Left lobe of liver (tissue), 2 donors: Measurements from ENCODE around the gene ATXN10. TPM values are rescaled to one million over a fixed set of nuclear protein-coding genes. Genes with fewer than 3 reads are reported as not detected.
"Not testable (repeated sequence)": the region's sequence is repeated elsewhere in the genome, so short reads cannot be mapped to it uniquely, and the experiment has no call there.

Experiments
- ATAC-seq: fragments of 200-7000 bp; cut with Tn5 transposase; one replicate; pipeline ENCODE4 v1.9.1; 2020; ENCODE audit warnings: mild to moderate bottlenecking, moderate library complexity
- DNase-seq: peaks from one replicate; pipeline ENCODE4 v3.0.0-alpha.2; 2020; ENCODE audit warnings: low spot score
- total RNA-seq: library from RNA; stranded (reverse); gene quantifications from one replicate; pipeline ENCODE4 v1.2.1, GENCODE V29; 2021
- donor health status: DM: no; HTN: no; CAD: no; lungs with moderate emphysema.
- donor health status: DM: no; HTN: yes; CAD: no.

The ATXN10 gene, protein sequence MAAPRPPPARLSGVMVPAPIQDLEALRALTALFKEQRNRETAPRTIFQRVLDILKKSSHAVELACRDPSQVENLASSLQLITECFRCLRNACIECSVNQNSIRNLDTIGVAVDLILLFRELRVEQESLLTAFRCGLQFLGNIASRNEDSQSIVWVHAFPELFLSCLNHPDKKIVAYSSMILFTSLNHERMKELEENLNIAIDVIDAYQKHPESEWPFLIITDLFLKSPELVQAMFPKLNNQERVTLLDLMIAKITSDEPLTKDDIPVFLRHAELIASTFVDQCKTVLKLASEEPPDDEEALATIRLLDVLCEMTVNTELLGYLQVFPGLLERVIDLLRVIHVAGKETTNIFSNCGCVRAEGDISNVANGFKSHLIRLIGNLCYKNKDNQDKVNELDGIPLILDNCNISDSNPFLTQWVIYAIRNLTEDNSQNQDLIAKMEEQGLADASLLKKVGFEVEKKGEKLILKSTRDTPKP
- total RNA-seq, result 71.7 TPM

DNA sequence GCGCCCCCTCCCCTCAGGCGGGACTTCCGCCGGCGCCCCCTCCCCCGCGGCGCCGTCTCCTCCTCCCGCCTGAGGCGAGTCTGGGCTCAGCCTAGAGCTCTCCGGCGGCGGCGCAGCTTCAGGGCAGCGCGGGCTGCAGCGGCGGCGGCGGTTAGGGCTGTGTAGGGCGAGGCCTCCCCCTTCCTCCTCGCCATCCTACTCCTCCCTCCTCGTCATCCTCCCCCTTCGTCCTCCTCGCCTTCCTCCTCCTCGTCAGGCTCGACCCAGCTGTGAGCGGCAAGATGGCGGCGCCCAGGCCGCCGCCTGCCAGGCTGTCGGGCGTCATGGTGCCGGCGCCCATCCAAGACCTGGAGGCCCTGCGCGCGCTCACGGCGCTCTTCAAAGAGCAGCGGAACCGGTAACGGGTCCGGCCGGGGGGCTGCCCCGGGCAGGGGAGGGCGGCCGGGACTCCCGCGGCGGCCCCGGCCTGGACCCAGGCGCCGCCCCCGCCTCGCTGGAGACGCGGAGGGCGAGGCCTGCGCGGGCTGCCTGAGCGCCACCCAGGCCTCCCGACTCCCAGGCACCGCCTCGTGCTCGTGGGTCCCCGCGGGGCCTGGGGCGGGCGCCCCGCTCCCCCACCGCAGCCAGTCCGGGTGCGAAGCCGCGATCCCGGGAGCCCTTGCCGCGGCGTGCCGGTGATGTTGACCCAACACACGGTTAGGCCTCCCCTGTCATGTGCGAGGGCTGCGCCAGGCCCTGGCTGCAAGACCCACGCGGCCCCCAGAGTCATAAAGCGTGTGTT is at the start of gene ATXN10:
ATXN10 (plus strand) TSS at position 52 of the 781 bp plus-strand sequence; CDS start at position 282, 230 bp downstream.
- ATAC-seq, result peak; percentile 86
- peak; percentile 67 for DNase-seq

DNA sequence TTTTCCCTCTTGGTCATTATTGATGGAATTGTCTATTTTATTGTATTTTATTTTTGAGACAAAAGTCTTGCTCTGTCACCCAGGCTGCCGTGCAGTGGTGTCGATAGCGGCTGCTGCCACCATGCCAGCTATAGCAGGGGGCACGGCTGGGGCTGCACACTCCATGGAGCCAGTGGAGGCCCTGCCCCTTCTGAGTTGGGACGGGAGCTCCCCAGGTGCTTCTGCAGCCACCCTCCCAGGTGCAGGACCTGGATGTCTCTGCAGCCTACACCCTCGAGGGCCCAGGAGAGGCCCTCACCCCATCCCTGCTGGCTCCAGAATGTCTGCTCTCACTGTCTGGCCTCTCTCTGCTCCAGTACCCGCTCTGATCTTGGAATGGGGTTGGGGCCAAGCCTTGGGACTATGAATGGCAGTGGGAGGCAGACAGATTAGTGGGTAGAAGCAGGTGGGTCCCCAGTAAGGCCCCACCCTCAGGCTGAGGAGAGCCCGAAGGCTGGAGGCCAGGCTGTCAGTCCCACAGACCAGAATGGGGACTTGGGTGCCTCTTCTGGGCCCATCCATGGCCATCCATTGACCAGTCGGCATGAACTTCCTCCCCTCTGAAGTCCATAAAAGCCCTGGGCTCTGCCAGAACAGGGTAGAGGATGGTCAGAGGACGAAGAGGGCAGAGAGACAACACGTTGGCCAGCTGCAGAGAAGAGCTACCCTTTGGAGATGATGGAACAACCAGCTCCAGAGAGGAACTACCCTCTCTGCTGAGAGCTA is 49.6 kb upstream of the ATXN10 start:
- ATAC-seq, result no peak
- DNase-seq, result no peak

DNA sequence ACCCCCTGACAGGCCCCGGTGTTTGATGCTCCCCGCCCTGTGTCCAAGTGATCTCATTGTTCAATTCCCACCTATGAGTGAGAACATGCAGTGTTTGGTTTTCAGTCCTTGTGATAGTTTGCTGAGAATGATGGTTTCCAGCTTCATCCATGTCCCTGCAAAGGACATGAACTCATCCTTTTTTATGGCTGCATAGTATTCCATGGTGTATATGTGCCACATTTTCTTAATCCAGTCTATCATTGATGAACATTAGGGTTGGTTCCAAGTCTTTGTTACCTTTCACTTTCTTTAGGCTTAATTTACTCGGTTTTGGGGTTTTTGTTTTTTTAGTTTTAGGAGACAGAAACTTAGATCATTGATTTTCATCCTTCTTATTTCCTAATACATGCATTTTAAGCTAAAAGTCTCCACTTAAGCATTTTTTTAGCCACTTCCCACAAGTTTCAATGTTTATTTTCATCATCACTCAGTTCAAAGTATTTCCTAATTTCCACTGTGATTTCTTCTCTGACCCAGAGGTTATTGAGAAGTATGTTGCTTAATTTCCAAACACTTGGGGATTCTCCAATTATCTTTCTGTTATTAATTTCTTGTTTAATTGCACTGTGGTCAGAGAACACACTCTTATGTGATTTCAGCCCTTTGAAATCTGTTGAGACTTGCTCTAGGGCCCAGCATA is 48.0 kb upstream of the ATXN10 start:
- DNase-seq, ATAC-seq: not testable (repeated sequence)

DNA sequence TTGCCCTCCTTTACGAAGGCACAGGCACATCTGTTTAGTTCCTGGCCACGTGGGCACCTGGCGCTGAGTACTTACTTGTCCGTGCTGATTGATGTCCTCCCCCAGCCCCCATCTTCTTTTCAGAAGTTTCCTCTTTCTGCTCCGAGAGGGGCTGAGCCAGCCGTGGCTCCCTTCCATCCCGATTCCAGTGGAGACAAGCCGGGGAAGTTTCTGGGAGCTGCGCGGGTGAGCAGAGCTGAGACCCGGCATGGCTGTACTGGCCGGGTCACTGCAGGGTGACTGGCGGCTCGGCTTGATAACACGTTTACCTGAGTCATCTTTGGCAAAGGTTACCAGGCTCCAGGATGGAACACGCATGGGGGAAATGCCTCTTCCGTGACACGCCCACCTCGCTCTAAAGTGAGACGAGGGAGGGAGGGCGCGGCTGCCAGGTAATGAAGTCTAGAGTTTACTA is 45.4 kb upstream of the ATXN10 start:
- ATAC-seq (peak; percentile 25), DNase-seq (no peak)

DNA sequence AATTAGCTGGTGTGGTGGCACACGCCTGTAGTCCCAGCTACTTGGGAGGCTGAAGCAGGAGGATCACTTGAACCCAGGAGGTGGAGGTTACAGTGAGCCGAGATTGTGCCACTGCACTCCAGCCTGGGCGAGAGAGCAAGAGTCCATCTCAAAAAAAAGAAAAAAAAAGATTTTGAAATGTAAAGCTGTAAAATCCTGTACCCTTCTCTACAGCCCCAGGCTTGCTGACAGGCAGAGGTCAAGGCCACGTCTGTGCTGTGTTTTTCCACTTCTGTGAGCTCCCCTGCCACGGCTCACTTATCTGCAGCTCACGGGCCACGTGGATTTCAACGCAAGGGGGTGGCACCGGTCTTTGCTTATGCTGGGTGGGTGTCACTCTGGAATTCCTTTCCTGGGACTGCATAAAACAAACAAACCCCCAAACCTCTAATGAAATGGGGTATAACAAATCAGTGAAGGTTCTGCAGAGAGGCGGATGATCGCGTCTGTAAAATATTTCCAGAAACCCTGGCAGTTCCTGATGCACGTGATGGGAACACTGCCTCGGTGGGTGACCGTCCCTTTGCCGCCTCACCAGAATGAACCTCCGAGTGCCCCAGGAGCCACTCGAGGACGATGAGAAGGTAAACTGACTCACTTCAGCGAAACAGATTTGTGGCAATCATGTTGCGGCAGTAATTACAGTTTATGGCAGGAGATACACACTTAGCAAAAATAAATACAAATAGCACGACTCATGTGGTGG is 44.0 kb upstream of the ATXN10 start:
- DNase-seq (no peak), ATAC-seq (no peak)

DNA sequence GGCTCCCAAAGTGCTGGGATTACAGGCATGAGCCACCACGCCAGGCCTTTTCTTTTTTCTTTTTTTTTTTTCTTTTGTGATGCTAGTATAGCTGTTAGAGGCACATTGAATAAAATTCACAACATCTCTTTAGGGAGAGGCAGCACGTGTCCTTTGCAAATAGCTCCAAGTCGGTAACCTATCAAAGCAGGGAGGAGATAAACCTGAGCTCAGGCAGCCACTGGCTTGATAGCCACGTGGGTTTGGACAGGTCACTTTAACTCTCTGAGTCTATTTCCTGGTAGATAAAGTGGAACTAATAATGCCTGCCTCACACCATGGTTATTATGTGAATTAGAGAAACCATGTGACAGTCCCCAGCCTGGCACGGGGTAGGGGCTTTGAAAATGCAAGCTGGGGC is 43.1 kb upstream of the ATXN10 start:
- ATAC-seq, result no peak
- DNase-seq, result no peak

DNA sequence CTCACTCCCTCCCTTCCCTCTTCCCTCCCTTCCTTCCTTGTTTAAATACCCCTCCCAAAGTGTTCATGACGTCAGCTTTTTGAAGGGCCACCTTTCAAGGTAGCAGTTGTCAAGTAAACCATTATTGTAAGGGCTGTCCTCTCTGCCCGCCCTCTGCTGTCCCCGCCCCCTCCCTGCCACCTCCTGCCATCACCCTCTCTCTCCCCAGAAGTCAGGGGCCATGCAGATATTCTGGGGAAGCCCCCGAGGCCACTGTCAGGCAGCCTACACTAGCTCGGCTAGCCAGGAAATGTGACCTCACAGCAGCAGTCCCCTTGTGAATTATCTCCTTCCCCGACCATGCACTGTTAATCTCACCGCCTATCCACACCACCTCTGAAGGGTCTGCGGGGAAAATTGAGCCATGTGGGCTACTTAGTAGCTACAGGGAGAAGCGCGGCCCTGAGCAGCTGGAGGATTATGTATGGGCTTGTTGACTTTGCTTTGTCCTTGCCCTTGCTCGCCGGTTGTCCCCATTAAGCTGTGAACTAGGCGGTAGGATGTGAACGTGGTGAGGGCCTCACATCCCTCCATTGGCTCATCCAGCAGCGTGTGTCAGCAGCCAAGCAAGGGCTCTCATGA is 42.1 kb upstream of the ATXN10 start:
- no peak for ATAC-seq
- DNase-seq, result no peak

DNA sequence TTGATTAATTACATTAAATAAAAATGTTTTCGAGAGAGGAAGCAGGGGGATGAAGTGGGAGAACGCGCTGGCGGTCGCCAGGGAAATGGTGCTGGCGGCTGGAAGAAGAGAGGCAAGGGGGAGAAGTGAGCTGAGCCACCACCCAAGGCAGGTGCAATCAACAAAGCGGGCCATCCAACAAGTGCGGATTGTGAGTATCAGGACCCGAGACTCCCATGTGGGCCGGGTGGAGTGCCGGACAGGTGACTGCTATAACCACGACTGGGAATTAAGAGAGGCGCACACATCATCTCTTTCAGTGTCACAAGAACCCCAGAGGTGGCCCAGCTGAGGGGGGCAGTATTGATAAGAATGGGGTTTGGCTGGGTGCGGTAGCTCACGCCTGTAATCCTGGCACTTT is 41.2 kb upstream of the ATXN10 start:
- ATAC-seq (no peak), DNase-seq (no peak)

DNA sequence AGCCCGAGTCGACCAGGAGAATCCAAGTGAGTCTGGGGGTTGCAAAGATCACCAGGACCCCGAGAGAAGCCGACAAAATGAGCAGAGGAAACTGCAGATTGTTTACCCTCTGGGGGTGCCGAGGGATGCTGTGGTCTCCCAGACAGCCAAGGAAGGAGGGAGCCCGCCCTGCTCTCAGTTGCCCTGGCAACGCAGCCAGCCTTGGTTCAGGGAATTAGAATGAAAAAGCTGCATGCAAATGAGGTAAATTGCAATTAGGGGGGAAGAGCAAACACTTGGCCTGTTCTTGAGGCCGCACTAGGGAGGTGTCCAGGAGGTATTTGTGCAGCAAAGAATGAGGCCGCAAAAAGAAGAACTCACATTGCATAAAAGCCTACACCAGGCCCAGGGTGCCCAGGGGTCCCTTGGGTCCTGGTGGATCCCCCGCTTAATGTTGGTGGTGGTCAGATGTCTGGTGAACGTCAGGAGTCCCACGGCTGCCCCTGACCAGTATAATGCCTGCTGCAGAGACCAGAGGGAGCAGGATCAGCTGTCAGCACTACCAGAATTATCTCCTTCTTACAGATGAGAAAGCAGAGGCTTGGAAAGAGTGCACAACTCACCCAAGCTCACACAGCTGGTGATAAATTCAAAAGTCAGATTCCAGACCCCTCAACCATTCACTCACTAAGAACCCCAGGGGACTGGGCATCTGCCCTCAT is 40.3 kb upstream of the ATXN10 start:
- ATAC-seq (no peak), DNase-seq (no peak)

DNA sequence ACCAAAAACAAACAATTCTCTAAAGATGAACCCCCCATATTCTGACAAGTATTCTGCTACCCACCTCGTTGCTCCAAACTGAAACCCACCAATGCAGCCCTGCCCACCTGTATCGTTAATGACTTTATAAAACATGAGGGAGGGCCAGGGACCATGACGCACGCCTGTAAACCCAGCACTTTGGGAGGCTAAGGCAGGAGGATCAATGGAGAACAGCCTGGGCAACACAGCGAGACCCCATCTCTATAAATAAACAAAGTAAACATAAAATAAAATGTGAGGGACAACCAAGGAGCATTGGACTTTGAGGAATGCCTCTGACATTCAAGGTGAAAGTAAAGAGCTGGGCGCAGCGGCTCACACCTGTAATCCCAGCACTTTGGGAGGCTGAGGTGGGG is 39.8 kb upstream of the ATXN10 start:
- DNase-seq (no peak), ATAC-seq (no peak)

DNA sequence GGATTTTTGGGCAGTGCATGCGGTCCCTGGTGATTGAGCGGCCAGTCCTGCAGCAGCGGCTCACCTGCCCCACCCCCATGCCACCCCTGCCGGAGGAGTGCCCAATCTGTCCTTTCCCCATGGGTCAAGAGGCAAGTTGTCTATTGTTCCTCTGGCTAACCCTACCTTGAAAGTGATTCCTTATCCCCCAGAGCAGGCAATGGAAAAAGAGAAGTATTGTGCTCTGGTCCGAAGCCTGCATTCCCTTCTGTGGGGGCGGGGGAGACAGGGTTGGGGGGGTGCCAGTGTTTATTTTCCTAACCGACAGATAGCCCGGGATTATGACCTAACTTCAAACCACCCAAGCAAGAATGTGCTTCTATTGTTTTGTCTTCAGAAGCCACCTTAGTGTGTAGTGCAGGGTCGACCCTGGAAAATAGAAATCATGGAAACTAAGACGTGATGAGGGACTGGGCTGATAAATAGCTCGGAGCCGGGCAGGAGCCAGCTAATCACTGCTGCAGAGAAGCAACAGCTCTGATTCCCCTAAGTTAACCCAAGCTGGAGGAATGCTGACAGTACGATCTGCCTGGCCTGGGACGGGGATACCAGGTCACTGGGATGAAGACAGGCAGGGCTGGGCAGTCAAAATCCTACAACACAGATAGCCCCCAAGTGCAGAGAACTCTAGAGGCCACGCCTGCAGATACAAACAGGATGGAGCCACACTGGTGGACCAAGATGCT is 38.7 kb upstream of the ATXN10 start:
- no peak for DNase-seq
- ATAC-seq, result no peak

DNA sequence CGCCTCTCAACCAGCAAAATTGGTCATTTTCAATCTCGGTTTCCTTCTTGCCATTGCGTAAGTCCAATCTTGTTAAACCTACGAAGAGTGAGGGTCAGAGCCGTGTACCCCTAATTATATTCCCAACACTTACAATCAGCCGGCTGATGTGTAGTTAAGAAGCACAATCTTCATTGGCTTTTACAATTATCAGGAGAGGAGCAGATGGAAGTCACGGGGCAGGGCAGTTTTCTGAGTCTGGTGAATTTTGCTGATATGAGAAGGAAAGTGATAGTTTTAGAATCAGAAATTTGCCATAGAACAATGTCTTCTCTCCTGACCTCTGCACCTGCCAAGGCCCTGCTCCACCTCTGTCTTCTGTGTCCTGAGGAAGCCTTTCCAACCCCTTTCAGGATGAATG is 35.0 kb upstream of the ATXN10 start:
- ATAC-seq (no peak), DNase-seq (no peak)

DNA sequence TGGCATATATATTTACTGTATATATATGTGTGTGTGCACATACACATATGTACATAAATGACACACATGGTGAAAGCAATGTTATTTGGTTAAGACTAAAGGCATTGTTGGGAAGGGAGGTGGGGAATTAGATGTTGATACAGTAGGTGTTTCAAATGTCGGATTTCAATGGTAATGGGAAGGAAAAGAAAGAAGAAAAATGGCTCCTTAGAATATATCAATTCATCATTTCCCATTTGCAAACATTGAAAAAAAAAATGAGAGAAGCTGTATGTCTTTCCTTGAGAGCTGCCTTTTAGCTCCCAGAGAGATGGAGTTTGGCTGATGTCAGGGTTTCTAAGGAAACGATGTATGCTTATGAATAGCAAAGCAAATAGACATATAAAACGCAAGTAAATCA is 33.4 kb upstream of the ATXN10 start:
- no peak for ATAC-seq
- no peak for DNase-seq

DNA sequence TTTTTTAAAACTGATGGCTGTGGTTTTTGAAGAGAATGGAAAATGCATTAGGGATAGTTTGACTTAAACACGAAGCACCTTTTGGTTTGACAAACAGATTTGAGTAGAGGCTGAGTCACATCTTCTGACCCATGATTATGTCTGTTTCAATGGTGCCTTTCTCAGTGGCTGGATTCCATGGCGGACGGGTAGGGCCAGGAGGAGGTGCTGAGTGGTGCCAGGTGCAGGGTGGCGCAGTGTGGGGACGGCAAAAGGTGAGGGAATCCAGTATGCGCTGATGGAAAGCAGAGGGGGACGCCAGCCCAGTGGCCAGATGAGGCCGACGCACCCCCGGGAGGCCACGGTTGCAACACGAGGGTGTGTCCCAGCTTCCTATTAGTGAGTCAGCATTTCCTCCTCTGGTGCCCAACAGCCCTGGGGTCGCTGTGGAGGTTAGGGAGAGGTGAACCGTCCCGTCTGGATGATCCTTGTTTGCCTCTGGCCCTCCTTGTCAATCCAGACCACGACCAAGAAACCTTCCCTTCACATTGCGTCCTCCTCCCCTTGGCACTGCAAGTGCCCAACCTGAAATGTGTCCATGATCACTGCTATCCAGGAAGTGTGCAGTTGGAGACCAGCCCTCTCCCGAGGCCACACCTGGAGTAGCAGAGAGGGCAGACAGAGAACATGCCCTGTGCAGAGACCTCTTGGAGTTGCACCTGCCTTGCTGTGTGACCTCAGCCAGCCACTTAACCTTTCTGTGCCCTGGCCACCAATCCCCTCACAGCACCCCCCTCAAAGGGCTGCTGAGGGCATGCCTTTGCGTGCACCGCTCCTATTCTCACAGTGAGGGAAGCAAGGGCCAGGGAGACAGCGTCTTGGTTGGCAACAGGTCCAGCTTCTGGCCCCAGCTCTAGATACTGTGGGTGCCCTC is 32.5 kb upstream of the ATXN10 start:
- peak; percentile 41 for ATAC-seq
- peak; percentile 42 for DNase-seq

DNA sequence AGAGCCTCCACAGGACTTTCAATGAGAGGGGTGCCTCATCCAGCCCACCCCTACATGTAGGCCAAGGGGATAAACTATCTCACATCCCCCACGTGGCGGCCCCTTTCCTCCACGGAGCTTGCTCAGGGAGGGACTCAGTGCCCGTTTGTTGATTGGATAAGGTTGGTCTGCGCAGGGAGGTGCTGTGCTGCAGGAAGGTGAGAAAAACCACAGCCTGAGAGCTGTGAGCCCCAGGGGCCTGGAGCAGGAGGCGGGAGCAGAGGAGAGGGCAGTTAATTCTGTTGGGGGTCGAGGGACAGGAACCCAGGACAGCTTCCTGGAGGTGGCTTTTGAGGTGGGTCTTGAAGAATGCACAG is 31.9 kb upstream of the ATXN10 start:
- no peak for DNase-seq
- ATAC-seq, result no peak

DNA sequence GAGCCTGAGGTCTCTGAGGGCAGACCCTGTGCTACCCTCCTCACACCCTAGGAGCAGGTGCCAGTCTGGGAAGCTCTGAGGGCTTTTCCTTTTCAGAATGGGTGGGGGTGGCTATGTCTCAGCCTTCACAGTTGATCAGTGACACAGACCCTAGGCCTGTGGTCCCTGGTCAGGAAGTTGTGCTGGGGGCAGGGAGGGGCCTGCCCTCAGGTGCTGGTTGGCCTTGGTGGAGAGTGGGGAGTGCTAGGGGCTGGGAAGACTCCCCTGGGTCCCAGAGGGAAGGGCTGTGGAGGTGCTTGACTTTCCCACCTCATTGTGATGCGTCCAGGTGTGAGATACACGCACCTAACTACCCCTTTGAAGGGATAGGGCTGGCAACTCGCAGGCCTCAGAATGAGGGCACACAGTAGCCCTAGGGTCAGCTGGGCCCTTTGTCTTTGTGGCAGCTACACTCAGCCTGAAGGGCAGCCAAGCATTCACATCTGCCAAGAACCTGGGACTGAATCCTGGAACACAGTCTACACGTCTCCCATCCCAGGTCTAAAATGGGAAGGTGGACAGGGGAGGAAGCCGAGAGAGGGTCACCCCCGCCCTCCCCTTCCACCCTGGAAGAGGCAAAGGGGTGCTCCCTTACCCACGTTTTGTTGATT is 31.2 kb upstream of the ATXN10 start:
- DNase-seq, result no peak
- no peak for ATAC-seq
